ENCODE data around the gene EIF4E.
"Not testable (repeated sequence)": the region's sequence is repeated elsewhere in the genome, so short reads cannot be mapped to it uniquely, and the experiment has no call there.

The EIF4E gene

DNA sequence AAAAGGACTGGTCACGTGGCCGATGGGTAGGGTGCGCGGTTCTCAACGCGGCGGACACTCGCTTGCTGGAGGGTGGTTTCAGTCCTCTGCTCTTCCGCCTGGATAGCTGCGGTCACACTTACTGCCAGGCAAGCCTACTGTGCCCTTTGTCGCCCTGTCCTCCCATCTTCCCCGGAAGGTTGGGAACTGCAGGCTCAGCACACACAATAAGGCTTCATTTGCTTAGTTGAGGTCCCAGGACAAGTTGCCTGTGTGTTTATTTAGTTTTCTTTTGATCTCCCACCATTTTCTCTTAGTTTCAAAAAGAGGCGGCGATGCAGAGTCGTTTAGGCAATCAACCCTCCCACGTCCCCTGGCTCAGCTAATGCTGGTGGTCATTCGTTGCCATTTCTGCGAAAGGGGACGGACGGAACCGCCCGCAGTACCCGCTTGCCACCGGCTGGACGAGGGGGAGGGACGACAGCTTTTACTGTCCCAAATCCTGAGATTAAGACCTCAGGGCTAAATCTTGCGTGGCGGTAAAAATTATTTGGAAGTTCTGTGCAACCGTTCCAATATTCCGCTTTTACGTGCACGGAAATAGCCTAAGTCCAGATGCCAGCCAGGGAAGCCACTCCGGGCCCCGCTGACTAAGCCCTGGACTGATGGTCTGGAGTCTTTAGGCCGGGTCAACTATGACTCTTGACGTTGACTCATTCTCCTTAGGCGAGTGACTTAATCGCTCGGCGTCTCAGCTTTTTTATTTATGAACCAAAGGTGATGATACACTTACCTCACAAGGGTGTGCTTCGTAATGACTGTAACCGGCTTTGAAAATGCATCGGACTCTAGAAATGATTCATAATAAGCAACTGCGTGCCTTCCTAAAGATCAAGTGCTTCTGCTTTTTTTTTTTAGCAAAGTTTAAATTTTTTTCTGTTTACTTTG is 671 bp upstream of the EIF4E start:
- no peaks in the 10 kb centered on the region for H3K9me3 ChIP-seq
- H3K27me3 ChIP-seq, result no peaks in the 10 kb centered on the region
- H3K27ac ChIP-seq, result peak overlapping the region; percentile 90 to 94
- TF ChIP-seq, protein P1, sequence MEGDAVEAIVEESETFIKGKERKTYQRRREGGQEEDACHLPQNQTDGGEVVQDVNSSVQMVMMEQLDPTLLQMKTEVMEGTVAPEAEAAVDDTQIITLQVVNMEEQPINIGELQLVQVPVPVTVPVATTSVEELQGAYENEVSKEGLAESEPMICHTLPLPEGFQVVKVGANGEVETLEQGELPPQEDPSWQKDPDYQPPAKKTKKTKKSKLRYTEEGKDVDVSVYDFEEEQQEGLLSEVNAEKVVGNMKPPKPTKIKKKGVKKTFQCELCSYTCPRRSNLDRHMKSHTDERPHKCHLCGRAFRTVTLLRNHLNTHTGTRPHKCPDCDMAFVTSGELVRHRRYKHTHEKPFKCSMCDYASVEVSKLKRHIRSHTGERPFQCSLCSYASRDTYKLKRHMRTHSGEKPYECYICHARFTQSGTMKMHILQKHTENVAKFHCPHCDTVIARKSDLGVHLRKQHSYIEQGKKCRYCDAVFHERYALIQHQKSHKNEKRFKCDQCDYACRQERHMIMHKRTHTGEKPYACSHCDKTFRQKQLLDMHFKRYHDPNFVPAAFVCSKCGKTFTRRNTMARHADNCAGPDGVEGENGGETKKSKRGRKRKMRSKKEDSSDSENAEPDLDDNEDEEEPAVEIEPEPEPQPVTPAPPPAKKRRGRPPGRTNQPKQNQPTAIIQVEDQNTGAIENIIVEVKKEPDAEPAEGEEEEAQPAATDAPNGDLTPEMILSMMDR (IDR thresholded peaks at IDR 0.05), result peak in 1 of 2 experiments; percentile 34
- peak overlapping the region; percentile 82 to 96 for H3K4me3 ChIP-seq
- DNase-seq, result peak; percentile 85 to 91
- intact Hi-C loops (cut with DNase I; ENCODE audit: low total_unique reads), result loop anchor here (1.0 to 10.0 kb wide), 4 partner anchors 66 to 665 kb away; partner anchors contain the start of genes ADH5, METAP1 and RAP1GDS1
- H3K4me1 ChIP-seq, result peaks cover 0 to 29% (median 13%) of the 10 kb centered on the region in 4 donors
- peaks cover 0 to 7% (median 0%) of the 10 kb centered on the region in 3 donors for H3K36me3 ChIP-seq

DNA sequence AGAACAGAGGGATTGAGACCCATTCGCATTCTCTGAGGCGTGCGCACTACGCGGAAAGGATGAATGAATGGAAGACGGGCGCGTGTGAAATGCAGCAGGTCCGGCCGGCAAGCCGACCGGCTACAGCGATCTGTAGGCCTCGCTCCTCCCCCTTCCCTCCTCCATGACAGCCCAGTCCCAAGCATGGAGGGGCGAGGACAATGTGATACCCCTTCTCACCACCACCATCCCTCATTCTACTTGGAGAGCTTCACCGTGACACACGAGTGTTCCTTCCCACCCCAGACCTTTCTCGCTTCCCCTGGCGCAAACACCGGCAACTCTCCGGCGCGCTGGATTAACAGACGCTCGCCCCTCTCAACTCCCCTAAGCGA is 815 bp downstream of the EIF4E start:
- TF ChIP-seq, protein P1 (IDR thresholded peaks at IDR 0.05), result no peak
- peaks cover 0 to 7% (median 0%) of the 10 kb centered on the region in 3 donors for H3K36me3 ChIP-seq
- H3K4me3 ChIP-seq, result peak overlapping the region; percentile 82 to 96
- intact Hi-C loops (cut with DNase I; ENCODE audit: low total_unique reads), result loop anchor here (10.0 kb wide), 3 partner anchors 127 to 663 kb away; partner anchors contain the start of genes ADH5 and RAP1GDS1
- H3K27me3 ChIP-seq, result no peaks in the 10 kb centered on the region
- H3K9me3 ChIP-seq, result no peaks in the 10 kb centered on the region
- H3K4me1 ChIP-seq, result peaks cover 0 to 29% (median 13%) of the 10 kb centered on the region in 4 donors
- peak overlapping the region; percentile 90 to 94 for H3K27ac ChIP-seq
- DNase-seq, result peak; percentile 74 to 75

DNA sequence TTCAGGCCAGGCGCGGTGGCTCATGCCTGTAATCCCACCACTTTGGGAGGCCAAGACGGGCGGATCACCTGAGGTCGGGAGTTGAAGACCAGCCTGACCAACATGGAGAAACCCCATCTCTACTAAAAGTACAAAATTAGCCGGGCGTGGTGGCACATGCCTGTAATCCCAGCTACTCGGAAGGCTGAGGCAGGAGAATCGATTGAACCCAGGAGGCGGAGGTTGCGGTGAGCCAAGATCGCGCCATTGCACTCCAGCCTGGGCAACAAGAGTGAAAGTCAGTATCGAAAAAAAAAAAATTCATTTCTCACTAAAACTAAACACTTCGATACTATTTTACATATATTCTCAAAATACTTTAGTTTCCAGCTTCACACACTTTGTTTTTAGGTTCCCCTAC is 2.7 kb downstream of the EIF4E start:
- H3K9me3 ChIP-seq, H3K27ac ChIP-seq, H3K27me3 ChIP-seq, H3K4me3 ChIP-seq, H3K36me3 ChIP-seq, DNase-seq: not testable (repeated sequence)
- intact Hi-C loops (cut with DNase I; ENCODE audit: low total_unique reads), result loop anchor here (10.0 kb wide), 3 partner anchors 129 to 661 kb away; partner anchors contain the start of genes ADH5 and RAP1GDS1
- peaks cover 0 to 29% (median 13%) of the 10 kb centered on the region in 4 donors for H3K4me1 ChIP-seq

DNA sequence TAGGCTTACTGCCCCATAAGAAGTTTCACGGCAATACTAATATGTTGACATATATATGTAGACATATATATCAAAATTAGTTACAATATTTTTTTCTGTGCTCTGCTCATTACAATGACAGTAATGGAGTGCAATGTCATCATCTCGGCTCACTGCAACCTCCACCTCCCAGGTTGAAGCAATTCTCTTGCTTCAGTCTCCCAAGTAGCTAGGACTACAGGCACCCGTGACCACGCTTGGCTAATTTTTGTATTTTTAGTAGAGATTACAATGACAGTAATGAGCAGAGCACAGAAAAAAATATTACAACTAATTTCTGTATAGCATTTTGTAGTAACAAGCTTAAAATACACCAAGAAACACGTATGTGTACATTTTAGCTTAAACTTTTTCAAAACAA is 7.6 kb downstream of the EIF4E start:
- Histone ChIP-seq H3K9me3 (no peaks in the 10 kb centered on the region), H3K4me1 (peaks cover 0 to 9% (median 2%) of the 10 kb centered on the region in 4 donors), H3K36me3 (peaks cover 0 to 7% (median 0%) of the 10 kb centered on the region in 3 donors), H3K27me3 (no peaks in the 10 kb centered on the region), H3K27ac (no peak overlapping the region), H3K4me3 (no peak overlapping the region)
- TF ChIP-seq, protein P1 (IDR thresholded peaks at IDR 0.05), result no peak
- intact Hi-C loops (cut with DNase I; ENCODE audit: low total_unique reads), result loop anchor here (10.0 kb wide), 3 partner anchors 134 to 656 kb away; partner anchors contain the start of genes ADH5 and RAP1GDS1
- no peak for DNase-seq

DNA sequence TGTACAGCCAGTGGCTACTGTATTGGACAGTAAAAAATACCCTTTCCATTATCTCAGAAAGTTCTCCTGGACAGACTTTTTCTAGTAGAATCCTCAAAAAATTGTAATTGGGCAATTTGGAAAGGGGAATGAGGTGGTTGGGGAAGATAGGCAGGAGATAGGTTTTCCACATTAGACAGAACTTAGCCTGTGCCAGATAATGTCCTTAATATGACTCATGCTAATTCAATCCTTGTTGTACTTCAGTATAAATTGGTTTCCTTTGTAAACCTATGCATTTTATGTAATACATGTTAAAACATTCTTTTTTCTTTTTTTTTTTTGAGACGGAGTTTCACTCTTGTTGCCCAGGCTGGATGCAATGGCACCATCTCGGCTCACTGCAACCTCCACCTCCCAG is 8.9 kb downstream of the EIF4E start:
- intact Hi-C loops (cut with DNase I; ENCODE audit: low total_unique reads), result loop anchor here (10.0 kb wide), 3 partner anchors 135 to 655 kb away; partner anchors contain the start of genes ADH5 and RAP1GDS1
- Histone ChIP-seq H3K27me3 (no peaks in the 10 kb centered on the region), H3K9me3 (no peaks in the 10 kb centered on the region), H3K36me3 (no peaks in the 10 kb centered on the region), H3K4me3 (no peak overlapping the region), H3K4me1 (peaks cover 0 to 6% (median under 1%) of the 10 kb centered on the region in 4 donors), H3K27ac (no peak overlapping the region)
- no peak for DNase-seq
- TF ChIP-seq, protein P1 (IDR thresholded peaks at IDR 0.05), result no peak

DNA sequence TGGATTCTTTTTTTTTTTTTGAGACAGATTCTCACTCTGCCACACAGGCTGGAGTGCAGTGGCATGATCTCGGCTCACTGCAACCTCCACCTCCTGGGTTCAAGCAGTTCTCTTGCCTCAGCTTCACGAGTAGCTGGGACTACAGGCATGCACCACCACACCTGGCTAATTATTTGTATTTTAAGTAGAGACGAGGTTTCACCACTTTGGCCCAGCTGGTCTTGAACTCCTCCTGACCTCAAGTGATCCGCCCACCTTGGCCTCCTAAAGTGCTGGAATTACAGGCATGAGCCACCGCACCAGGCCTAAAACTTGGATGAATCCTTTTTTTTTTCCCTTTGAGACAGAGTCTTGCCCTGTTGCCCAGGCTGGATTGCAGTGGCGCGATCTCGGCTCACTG is 18.2 kb downstream of the EIF4E start:
- H3K36me3 ChIP-seq; H3K4me3 ChIP-seq; H3K9me3 ChIP-seq; H3K27ac ChIP-seq; intact Hi-C loops (cut with DNase I; ENCODE audit: low total_unique reads); H3K27me3 ChIP-seq; DNase-seq: not testable (repeated sequence)
- H3K4me1 ChIP-seq, result peaks cover 0 to 52% (median 8%) of the 10 kb centered on the region in 4 donors

Data from tibial artery (tissue), 4 donors.